ENCODE results near the gene HBD. TPM values are rescaled to one million over a fixed set of nuclear protein-coding genes. Genes with fewer than 3 reads are reported as not detected.

HBD gene
- total and polyA plus RNA-seq, 9 of the 15 experiments (the other 6 are each of a cell fraction or from before 2014, with no cell fraction given), result 11.8 to 169 (median 36.0) TPM

- TF ChIP-seq MXI1 (IDR thresholded peaks at IDR 0.05; ENCODE audit: low read depth, low read length) (peak; percentile 79; the same call in 1 of the 2 replicates), IFI16 (CRISPR knock-in tag; IDR thresholded peaks at IDR 0.05) (peak; percentile 79), FOXJ2 (tag; IDR thresholded peaks at IDR 0.05) (peak; percentile 85), ZBTB33 (CRISPR knock-in tag; IDR thresholded peaks at IDR 0.05) (peak; percentile 49; the same call in 1 of the 2 replicates), HIVEP1 (CRISPR knock-in tag; IDR thresholded peaks at IDR 0.05) (peak; percentile 89), ZNF589 (CRISPR knock-in tag; IDR thresholded peaks at IDR 0.05; ENCODE audit: low read depth) (peak; percentile 98), ELF4 (CRISPR knock-in tag; IDR thresholded peaks at IDR 0.05) (peak; percentile 98), TFAP4 (CRISPR knock-in tag; IDR thresholded peaks at IDR 0.05; ENCODE audit: borderline replicate concordance) (peak; percentile 97), EHMT2 (IDR thresholded peaks at IDR 0.05) (0 out of 2 replicates have a peak, but pooled peaks have one; percentile 30), ZNF436 (CRISPR knock-in tag; IDR thresholded peaks at IDR 0.05) (no peak), COPS2 (conservative IDR thresholded peaks at IDR 0.05) (no peak), KLF1 (tag; IDR thresholded peaks at IDR 0.05) (peak; percentile 93), ZBTB43 (CRISPR knock-in tag; IDR thresholded peaks at IDR 0.05) (no peak), AFF1 (IDR thresholded peaks at IDR 0.05; ENCODE audit: low read depth in 1 of 2, partially characterized antibody in 2 of 2) (peak; percentile 28 to 96), ZNF197 (CRISPR knock-in tag; IDR thresholded peaks at IDR 0.05; ENCODE audit: low read depth) (peak; percentile 89), GABPB2 (CRISPR knock-in tag; conservative IDR thresholded peaks at IDR 0.05) (no peak)
Observed at GRCh38 chr11:5280582-5281102, 46.4 kb upstream of the HBD start (continued).

All from K562 (cell line).